ENCODE results near the gene NLRX1.
"Not testable (repeated sequence)": the region's sequence is repeated elsewhere in the genome, so short reads cannot be mapped to it uniquely, and the experiment has no call there.

Gene NLRX1

GRCh38 chr11:119168471-119169281 is at the start of gene NLRX1:
Gene NLRX1, plus strand, starts transcription at chr11:119168725. Its CDS starts 2,679 bp downstream, at chr11:119171404.
- DNase-seq, result peak; percentile 75

GRCh38 chr11:119118946-119119345 is 49.6 kb upstream of the NLRX1 start:
- DNase-seq, result no peak

GRCh38 chr11:119120639-119121007 is 47.9 kb upstream of the NLRX1 start:
- DNase-seq, result no peak

- peak; percentile 100 for DNase-seq
Observed at GRCh38 chr11:119121008-119121810, 47.3 kb upstream of the NLRX1 start, which contains the start of gene HINFP. Gene HINFP, plus strand, starts transcription at chr11:119121580. Its CDS starts 5,365 bp downstream, at chr11:119126945.

- no peak for DNase-seq
Observed at GRCh38 chr11:119121811-119122124, 46.8 kb upstream of the NLRX1 start.

- no peak for DNase-seq
Observed at GRCh38 chr11:119125821-119126220, 42.7 kb upstream of the NLRX1 start.

- no peak for DNase-seq
Observed at GRCh38 chr11:119126675-119127268, 41.8 kb upstream of the NLRX1 start.

GRCh38 chr11:119130662-119131061 is 37.9 kb upstream of the NLRX1 start:
- no peak for DNase-seq

- DNase-seq, result no peak
Observed at GRCh38 chr11:119134389-119134978, 34.0 kb upstream of the NLRX1 start.

- DNase-seq, result not testable (repeated sequence)
Observed at GRCh38 chr11:119139276-119139675, 29.2 kb upstream of the NLRX1 start.

- no peak for DNase-seq
Observed at GRCh38 chr11:119144825-119145486, 23.6 kb upstream of the NLRX1 start.

- no peak for DNase-seq
Observed at GRCh38 chr11:119145551-119145950, 23.0 kb upstream of the NLRX1 start.

- DNase-seq, result no peak
Observed at GRCh38 chr11:119147604-119148333, 20.8 kb upstream of the NLRX1 start.

GRCh38 chr11:119148720-119149017 is 19.9 kb upstream of the NLRX1 start:
- no peak for DNase-seq

- DNase-seq, result no peak
Observed at GRCh38 chr11:119149018-119149785, 19.3 kb upstream of the NLRX1 start, which contains the start of gene ABCG4. Gene ABCG4, plus strand, starts transcription at chr11:119149052. Its CDS starts 914 bp downstream, at chr11:119149966.

GRCh38 chr11:119149786-119150275 is 18.7 kb upstream of the NLRX1 start:
- DNase-seq, result no peak

- DNase-seq, result no peak
Observed at GRCh38 chr11:119152043-119152442, 16.5 kb upstream of the NLRX1 start.

GRCh38 chr11:119152604-119153003 is 15.9 kb upstream of the NLRX1 start:
- no peak for DNase-seq

- DNase-seq, result no peak
Observed at GRCh38 chr11:119153049-119153818, 15.3 kb upstream of the NLRX1 start.

GRCh38 chr11:119154178-119154577 is 14.3 kb upstream of the NLRX1 start:
- no peak for DNase-seq

Measured in activated effector memory CD4-positive, alpha-beta T cell treated with Interleukin-2 at 50 U/mL for 16 hours (primary cell).